HG02884 (cell line): ENCODE results near the gene TSPAN12.

Experiments
- ATAC-seq: cut with Tn5 transposase; IDR thresholded peaks from one replicate; pipeline ENCODE4 v1.9.1; 2021; ENCODE audit warnings: mild to moderate bottlenecking, moderate library complexity; ENCODE audit not compliant: unreplicated experiment

TSPAN12 gene

DNA sequence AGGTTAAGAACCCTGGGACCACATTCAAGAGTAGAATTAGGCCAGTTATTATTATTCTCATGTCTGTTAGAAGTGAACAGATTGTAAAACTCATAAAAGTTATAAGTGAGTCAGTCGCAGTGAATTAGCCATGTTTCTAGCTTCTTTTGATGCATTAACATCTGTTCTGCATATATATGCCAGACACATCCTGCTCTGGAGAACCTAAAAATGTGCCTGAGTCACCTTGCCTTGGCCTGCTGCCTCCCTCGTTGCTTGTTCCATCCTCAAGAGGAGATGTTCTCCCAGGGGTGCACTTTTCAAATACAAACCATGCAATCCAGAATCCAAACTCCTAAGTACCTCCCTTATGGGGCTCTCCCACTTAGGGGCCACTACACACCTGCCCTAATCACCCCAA lies 14.8 kb downstream of the TSPAN12 start:
- ATAC-seq = no peak

DNA sequence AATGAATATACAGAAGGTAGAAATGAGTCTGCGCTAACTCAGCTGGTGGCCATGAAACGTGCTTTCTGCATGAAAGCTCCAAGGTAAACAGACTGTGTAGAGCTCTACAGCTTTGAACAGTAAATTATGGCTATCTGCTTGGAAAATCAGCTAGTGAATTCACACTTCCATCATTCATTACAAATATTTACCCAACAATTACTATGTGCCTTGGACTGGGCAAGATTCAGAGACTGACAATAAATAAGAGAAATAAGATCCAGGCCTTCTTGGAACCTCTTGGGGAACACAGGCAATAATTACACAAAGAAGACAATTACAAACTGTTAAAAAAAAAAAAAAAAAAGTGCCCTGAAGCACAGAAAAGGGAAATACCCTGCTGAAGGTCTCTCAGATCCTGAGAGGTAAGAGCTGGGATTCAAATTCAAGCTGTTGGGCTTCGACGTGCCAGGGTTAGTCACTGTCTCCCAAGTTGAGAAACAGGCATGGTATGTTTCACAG lies 15.8 kb downstream of the TSPAN12 start:
- ATAC-seq = no peak

DNA sequence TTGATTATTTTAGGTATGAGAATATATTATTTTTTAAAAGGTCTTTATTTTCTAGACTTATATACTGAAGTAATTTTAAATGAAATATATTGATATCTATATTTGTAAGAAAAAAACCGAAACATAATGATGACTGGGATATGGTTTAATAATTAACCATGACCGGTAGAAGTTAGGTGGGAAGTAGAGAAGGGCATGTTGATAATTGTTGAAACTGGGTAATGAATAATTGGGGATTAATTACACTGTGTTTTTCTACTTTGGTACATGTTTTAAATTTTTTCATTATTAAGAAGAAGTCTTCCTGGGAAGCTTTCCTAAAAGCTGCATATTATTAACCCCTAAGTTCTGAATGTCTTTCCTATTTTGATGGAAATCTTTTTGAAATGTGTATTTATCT lies 16.3 kb downstream of the TSPAN12 start:
- no peak for ATAC-seq

DNA sequence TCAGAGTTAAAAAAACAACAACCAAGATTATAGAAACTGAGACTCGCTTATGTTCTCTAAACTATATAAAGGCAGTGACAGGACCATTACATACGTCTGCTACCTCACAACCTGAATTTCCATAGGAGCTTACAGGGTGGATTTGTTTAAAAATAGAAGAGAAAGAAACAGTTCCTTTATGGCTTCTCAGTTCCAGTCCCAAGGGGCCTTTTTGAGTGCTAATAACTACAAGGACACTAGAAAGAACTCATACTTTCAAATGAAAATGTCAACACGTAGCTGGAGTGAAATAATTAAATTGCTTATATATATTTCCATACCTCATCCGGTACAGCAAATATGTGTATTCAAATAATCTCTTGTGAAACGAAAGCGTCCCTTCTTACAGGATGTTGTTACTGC lies 19.7 kb downstream of the TSPAN12 start:
- peak; percentile 73 for ATAC-seq

DNA sequence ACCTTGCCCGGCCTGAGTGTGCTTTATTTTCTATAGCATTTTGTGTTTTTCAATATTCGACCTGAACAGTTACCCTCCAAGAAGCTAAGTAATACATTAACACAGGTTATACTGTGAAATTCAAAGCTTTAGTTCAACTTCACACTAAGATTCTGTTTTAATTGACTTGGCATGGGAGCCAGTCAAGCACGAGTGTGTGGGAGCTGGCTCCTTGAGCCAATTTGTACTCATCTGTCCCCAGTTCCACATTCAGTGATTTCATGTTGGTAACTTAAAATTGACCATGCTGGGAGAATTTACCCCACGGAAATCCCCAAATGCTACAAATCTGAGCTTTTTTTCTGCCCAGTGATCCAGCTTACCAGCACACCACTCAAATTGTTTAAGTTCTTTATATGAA lies 20.3 kb downstream of the TSPAN12 start:
- peak; percentile 37 for ATAC-seq

DNA sequence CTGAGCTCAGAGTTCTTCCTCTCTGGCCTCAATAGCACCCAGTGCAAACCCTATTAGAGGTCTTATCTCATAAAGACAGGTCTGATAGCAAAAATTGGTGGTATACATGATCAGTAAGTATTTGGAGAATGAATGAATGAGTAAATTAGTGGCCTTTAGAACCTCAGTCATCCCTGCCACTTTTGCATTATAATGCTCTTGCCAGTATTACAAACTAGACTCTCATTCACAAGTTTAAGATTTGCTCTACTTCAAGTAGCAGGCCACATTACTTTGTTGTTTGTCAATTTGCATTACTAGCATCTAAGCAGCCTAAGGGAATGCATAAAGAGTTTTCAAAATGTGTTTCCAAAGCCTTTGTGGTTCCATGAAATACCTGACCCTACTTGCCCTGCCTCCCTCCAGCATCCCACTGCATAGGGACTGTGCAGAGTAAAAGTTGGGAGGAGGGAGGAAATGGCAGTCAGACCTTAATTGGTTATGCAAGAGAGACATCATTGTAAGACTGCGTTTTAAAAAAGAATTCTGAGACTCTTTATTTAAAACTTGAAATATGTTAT lies 21.3 kb downstream of the TSPAN12 start:
- ATAC-seq = no peak

DNA sequence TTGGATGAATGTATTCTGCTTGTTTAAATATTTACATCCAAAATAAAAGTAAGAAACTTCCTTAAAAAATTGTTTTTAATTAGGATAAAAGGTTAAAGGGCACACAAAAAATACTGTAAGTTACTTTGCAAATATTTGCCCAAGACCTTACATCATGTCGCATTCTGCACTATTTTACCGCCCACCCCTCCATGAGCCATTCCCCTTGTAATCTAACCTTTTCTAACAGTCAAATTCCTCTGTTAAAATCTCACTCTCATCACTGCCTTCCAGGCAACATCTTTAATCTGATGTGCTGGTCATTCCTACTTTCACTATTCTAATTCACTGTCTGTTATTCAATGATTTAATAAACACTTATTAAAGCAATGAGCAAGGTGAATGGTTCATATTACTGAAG lies 23.2 kb downstream of the TSPAN12 start:
- ATAC-seq = no peak

DNA sequence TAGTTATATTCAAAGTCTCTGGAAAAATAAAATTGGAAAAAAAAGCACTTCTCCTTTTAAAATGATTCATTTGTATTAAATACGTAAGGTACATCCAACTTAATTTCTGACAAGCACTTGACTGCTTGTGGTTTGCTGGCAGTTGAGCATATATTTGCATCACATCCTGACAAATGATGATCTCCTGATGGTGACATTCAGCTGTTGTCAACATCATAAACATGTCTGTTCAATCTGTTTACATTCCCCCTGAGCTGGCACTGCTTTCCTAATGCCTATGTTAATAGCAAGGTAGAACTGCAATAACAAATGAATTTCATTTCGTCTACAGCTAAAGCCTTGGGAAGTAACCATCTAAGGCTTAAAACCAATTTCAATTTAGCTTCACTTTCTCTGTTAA lies 24.4 kb downstream of the TSPAN12 start:
- ATAC-seq = no peak

DNA sequence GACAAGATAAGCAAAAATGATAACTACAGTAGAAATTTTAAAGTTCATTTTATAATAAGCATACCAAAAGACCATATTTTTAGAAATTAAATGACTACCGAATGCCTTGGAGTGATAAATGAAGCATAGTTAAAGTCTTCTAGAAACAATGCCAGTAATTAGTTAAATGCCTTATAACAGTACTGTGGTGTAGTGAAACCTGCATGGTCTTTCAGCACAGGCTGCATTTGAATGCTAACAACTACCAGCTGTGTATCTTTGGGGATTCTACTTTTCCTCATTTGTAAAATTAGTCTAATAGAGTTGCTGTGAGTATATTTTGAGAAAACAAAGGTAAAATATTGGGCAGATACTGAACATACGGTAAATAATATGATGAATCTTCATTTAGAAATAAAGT lies 25.1 kb downstream of the TSPAN12 start:
- no peak for ATAC-seq

DNA sequence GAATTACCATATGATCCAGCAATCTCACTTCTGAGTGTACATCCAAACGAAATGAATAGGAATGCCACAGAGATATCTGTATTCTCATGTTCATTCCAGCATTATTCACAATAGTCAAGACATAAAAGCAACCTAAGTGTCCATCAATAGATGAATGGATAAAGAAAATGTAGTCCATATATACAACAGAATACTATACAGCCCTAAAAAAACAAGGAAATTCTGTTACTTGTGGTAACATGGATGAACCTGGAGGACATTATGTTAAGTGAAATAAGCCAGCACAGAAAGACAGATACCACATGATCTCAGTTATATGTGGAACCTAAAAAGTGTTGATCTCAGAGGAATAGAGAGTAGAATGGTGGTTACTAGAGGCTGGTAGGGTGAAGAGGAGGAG lies 26.7 kb downstream of the TSPAN12 start:
- ATAC-seq = no peak

DNA sequence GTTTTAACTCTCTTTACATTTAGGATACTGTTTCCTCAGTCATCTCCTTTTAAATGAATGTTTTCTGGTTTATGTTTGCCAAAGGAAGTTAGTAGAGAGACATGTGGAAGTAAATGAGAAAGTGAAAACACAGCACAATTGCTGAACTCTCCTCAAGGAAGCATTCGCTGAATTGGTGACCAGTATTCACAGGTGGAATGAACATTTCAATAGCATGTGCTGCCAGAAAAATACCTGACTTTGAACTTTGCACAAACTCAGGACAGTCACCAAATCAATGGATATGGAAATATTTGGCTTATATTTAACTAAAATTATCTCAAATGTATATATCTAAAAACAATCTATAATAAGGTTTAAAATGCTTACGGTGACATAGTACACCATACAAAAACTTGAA lies 28.5 kb downstream of the TSPAN12 start:
- no peak for ATAC-seq

DNA sequence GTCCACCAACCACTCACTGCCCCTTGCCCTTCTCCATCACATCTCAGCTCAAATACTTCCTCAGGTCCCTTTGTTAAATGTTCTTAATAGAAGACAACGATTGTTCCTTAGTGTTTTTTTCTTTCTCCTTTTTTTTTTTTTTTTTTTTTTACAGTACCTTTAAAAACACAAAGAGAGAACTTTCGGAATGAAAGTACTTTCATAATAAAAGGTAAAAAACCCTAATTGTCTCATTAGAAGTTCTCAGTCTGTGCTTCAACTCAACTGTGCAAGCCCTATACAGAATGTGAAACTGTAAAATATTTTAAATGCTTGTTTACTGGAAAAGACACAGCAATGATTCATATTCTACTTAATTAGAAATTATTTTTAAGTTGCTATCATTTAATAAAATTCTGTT lies 29.4 kb downstream of the TSPAN12 start:
- ATAC-seq = no peak

DNA sequence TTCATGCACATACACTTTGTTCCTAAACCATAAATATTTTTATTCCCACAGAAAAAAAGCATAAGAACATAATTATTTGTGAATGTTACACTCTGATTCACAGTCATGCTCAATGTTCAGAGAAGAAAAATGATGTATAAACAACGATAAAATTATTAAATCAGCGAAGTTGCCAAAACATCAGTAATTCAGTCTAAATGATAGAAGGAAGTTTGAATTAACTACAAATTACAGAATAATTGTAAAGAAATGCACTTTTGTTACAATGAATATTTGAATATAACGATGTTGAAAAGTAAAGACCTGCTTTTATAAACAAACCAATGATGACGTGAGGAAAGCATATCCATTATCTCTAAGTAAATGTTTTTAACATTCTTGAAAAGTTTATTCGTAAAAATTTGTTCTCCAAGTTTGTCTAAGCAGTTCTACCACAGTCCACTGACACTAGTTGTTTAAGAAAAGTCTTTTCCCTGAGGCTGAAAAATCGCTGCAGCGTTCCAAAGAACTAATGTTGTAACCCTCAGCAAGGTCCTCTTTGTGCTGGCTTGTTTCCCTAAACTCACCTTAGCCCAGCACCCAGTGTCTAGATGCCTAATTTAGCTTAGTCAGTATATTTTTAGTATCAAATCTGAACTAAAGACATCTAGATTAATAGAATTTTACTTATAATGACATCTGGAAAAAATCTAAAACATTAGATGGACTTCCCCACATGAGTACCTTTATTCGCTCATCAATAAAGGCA lies 30.4 kb downstream of the TSPAN12 start:
- ATAC-seq = no peak

DNA sequence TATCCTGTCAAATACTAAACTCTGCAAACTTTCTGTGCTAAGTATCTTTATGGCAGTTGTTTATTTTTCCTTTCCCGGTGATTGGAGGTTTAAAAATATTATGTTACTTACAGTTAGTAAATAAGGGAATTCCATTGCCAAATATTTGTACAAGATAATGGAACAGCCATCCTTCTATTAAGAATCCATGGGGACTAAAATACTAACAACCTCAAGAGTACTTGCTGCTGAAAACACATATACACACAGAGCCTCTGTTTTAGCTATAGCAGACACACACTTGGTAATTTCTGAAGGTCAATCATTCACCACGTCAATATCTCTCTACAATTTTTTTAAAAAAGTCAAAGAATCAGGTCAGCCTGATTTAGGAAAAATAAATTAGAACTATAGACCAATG lies 32.4 kb downstream of the TSPAN12 start:
- ATAC-seq = no peak

DNA sequence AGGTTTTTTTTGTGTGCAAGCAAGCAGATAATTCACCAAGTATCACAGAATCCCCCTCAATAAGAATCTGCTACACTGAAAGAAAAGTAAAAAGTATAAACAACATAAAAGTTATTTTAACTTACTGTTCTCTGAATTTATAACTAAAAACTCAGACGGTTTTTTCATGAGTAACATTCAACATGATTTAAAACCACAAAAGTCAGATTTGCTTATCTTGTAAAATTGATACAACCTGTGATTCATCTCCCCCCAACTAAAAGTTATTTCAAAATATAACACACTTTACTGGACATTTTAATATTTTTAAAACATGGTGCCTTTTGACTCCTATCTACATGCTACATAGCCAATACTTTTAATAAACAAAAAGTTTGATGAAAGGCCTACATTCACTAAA lies 32.8 kb downstream of the TSPAN12 start:
- ATAC-seq = no peak

DNA sequence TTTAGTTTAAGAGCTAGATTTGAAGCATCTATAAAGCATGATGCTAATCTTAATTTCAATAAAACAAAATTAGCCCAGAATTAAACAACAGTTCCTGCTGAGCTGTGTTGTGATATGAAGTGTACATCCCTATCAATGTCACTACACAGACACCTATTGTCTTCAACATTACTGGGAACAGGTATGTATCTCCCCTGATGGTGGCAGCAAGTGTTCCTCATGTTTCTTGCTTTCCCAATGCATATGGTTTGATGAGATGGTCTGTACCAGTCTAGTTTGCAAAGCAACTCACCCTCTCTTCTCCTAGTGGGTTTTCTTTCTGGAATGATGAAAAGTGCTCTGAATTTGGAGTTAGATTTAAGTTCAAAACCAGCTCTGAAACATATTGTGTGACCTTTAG lies 38.1 kb downstream of the TSPAN12 start:
- ATAC-seq = no peak

DNA sequence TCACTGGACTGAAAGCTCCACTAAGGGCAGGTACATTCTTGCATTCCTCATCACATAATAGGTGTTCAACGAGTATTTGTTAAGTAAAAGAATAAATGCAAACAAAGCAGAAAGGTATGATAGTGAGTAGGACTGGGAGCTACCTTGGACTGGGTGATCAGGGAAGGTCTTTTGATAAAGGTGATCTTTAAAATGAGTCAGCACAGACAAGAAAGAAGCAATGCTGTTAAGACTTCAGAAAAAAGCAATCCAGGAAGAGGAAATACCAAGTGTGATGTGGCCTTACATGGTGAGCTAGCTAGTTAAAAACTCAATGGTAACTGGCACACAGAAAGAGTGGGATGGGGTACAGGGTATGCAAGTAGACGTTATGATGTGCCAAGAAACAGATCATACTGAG lies 40.1 kb downstream of the TSPAN12 start:
- no peak for ATAC-seq

DNA sequence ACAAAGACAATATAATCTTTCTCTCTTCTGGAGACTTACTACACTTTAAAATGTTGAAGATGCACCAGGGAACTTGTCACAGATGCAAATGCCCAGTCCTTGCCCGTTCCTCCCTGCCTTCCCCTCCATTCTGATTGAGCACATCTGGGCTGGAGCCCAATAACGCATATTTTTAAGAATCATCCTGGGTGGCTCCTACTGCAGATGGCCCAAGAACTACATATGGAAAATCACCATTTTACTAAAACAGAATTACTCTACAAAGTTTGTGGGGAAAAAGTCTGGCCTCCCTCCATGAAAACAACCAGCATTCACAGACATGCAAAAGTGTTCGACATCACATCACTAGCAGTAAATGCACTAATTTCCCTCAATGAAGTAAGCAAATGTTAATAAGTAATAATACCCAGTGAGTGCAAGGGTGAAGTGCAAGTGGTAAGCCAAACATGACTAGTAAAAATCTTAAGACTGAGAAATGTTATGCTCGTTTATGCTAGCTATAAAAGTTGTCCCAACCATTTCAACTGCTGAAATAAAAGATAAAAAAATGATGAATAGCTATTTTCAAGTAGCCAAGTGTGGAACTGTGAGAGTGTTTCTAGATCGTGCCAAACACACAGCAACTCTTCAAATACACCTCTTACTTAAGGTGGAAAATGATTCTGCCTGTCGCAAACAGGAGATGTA lies 43.5 kb downstream of the TSPAN12 start:
- no peak for ATAC-seq

DNA sequence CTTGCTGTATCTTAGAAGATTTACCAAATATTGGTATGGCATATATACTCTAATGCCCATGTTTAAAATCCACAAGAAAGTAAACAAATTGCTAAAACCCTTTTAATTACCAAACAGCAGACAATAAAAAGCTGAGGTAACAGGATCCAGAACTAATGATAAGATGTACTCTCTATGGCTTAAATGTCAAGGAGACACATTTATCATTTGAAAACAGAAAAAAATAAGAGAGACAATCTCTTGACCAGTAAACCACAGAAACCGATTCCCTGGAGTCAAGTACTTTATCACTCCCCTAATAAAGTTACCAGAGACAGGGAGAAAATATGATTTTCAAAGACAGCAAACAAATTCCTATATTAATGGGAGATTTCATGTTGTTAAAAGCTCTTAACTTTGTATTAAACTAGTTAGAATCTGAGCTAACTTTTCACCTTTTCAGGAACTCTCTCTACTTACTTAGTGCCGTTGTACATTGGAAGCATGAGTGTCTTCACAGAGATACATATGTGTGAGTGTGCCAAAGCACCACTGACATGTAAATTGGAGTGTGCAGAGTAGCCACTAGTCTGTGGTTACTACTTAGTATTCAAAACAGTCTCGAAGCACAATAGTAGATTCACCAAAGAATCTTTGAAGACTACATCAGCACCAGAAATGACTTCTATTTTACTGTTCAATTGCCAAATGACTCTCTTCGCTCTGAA lies 44.2 kb downstream of the TSPAN12 start:
- no peak for ATAC-seq

DNA sequence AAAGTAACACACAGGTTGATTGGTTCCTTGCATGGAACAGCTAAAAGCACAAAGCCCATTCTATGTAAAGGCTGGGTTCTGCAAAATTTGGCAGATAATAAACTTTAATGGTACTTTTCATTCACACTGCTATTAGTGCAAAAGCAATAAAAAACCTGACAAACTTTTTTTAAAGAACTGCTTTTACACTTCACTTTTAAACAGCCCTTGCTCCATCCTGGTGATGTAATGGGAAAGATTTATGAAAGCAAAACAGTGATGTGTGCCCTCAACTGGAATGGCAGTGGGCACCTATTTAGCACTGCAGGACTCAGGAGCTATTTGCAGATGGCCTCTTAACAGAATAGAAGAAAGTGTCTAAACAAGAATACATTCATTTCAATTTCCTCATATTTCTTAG lies 44.9 kb downstream of the TSPAN12 start:
- ATAC-seq = no peak

DNA sequence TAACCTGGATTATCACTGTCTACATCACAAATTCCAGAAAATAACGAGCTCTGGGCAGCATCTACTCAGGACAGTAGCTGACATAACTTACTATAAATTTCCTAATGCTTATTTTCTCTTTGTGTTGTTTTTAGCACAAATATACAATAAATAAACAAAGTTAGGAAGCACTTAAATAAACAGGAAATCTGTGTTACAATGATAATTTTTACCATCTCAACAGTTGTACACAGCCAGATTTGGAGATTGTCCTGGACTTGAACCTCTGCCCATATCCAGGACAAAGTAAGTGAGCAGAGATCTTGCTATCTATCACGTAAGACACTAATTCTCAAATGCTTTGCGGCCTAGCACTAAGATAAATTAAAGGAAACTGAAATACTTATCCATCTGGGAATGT lies 48.7 kb downstream of the TSPAN12 start:
- no peak for ATAC-seq

DNA sequence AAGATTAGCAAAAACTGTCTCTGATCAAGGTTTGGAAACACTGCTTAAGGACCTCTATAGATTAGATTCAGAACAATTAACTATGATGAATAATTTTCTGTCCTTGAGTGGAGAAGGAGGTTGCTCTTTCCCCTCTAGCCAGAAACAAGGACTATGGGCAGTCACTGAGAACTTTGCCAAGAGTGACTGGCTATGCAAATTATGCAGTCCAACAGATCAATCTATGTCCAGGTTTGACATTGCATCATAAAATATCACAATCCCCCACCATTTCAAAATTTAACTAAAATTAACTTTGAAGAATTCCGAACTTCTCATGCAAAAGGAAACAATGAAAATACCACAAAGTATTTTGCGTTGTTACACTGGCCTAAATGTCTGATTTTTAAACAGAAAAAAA lies 50.6 kb downstream of the TSPAN12 start:
- no peak for ATAC-seq
